HG03520 (cell line): ENCODE measurements around the gene CEP112.
"Not testable (repeated sequence)": the region's sequence is repeated elsewhere in the genome, so short reads cannot be mapped to it uniquely, and the experiment has no call there.

ENCODE experiments used
- ATAC-seq: cut with Tn5 transposase; IDR thresholded peaks from one replicate; pipeline ENCODE4 v1.9.1; 2021; ENCODE audit warnings: mild to moderate bottlenecking, moderate library complexity; ENCODE audit not compliant: unreplicated experiment

CEP112 gene

GRCh38 chr17:65745241-65745640, 446.7 kb downstream of the CEP112 start:
- no peak for ATAC-seq

DNA sequence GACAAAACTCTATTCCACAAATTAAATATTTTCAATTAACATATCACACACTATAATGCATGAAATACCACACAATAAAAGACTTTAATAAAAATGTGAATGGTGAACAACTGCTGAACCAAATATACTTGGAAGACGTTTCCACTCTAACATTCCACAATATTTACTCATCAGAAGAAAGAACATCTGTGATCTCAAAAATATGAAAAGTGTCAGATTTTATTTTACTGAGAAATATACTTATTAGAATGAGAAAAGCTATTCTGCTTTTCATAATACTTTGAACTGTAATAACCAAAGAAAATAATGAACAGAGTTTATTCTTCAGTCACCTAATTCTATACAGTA, 448.7 kb downstream of the CEP112 start:
- ATAC-seq: no peak

DNA sequence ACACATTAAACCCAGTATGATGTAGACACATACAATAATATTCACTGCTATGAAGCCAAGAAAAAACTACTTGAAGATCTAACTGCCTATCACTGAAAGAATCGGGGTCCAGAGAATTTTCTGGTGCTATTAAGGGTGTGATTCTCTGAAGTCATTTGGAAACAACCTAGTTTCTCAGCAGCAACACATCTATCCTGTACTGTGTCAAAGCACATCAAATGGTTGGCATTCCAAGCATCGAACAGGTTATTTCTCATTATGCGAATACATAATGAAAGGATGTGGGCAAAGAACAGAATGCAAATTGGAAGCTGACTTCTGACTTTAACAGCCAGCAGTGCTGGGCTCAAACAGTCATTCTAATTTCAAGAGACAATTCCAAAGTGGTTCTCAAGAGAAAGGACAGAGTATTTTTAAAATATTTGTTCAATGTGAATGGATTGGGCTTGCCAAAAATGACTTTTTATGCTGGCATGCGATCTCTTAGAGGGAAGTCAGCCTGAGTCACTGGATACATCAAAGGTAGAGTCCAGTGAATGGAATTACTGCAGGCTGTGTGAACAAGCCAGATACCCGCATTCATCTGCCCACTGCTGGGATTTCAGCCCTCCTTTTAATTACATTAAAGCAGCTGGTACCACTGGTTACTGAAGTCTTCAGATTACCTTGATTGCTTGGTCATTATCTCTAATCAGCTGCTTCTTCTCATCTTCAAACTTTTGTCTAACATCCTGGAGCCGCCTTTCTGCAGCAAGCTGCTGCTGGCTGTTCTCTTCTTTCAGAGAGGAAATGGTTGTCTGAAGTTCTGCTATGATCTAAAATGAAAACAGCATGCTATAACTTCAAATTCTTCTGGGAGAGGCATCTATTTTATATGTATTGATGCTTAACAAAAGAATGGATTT, 449.3 kb downstream of the CEP112 start:
- ATAC-seq: no peak

DNA sequence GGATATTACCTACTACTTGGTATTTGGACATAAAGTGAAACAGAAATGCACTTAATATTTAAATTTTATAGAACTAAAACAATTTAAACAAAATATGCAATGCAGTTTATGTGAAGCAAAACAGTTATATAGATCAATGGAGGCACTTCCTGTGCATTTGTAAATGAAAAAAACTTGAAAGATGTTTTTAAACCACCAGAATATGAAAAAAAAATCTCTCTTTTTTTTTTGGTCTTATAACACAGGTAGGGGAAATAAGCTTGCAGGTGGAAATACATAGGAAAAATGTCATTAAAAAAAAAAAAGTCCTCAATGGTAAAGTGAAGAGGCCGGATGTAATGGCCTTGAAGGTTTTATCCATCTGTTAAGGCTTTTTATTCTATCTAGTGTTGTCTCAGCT, 450.2 kb downstream of the CEP112 start:
- ATAC-seq: no peak

GRCh38 chr17:65739034-65739433, 452.9 kb downstream of the CEP112 start:
- ATAC-seq: no peak

- ATAC-seq: no peak
These were observed 454.5 kb downstream of the CEP112 start for GRCh38 chr17:65737451-65737850.

DNA sequence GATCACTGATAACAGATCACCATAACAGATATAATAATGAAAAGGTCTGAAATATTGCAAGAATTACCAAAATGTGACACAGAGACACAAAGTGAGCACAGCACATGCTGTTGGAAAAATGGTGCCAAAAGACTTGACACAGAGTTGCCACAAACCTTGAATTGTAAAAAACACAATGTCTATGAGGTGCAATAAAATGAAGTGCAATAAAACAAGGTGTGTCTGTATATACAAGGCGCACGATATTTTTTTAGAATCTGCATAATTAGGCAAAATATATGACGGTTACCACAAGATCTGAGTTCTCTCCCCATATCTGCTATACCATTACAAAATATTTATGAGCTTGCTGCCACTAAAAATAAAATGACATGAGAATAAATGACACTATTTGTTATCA, 458.6 kb downstream of the CEP112 start:
- ATAC-seq: no peak

GRCh38 chr17:65732667-65733066, 459.3 kb downstream of the CEP112 start:
- ATAC-seq: not testable (repeated sequence)

GRCh38 chr17:65730711-65731169, 461.2 kb downstream of the CEP112 start:
- no peak for ATAC-seq

- no peak for ATAC-seq
These were observed 462.7 kb downstream of the CEP112 start for GRCh38 chr17:65729207-65729606.

GRCh38 chr17:65727832-65728231, 464.1 kb downstream of the CEP112 start:
- no peak for ATAC-seq

- no peak for ATAC-seq
These were observed 464.7 kb downstream of the CEP112 start for GRCh38 chr17:65727246-65727645.

DNA sequence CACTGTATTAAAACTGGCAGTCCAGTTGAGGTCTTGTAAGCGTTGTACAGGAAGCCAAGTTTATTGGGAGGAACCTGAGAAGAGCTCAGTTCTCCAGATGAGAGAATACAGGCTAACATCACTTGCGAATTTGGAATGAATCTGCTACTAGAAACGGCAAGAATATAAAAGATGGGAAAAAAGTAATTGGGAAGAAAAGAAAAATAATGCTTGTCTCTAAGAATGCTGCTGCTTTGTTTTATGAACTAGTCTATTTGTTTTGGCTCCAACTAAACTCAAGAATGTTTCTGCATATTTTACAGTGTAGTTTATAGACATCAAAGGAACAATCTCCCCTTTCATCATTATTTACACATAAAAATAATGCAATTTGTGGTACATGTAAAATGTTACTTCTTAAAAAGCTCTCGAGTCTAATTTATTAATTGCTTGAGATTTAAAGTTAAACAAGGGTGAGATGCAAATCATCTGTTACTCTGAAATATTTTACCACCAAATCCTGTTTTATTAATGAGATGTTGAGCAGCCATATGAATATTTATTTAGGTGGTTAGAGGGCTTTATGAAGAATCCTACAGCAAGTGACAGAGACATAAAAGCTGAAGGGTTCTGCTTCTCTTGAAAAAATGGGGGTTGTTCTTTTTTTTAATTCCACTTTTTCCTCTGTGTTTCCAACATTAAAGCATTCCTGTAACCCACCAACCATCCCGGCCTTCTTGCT, 468.3 kb downstream of the CEP112 start:
- ATAC-seq: no peak

- ATAC-seq: no peak
These were observed 473.3 kb downstream of the CEP112 start for GRCh38 chr17:65718601-65719000.

- no peak for ATAC-seq
These were observed 479.3 kb downstream of the CEP112 start for GRCh38 chr17:65712383-65713267.

DNA sequence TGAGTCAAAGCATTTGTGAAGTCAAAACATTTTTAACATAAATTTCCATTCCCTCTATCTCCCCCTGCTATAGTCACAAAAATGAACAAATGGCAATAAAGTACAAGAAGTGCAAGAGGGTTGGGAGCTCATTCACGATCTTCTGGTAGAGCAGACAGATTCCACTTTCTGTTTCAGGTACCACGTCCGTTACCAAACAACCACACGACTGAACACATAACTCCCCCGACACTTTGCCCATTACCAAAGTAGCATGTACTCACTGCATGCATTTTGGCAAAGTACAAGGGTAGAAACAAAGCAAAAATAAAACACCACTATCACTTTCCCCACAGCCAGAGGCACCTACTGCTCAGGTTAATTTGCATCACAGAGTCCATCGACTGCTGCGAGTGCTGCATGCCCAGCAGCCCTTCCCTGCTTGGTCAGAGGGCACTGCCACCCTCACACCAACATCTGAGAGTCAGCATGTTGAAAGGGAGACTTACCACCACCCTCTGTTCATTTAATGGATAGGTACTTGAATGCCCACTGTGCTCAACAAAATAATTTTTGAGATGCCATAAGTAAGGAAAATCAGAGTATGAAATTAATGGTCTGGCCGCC, 480.2 kb downstream of the CEP112 start:
- no peak for ATAC-seq

GRCh38 chr17:65707780-65708179, 484.2 kb downstream of the CEP112 start:
- ATAC-seq: no peak

GRCh38 chr17:65704731-65705130, 487.2 kb downstream of the CEP112 start:
- ATAC-seq: no peak

GRCh38 chr17:65703891-65704290, 488.0 kb downstream of the CEP112 start:
- ATAC-seq: no peak

DNA sequence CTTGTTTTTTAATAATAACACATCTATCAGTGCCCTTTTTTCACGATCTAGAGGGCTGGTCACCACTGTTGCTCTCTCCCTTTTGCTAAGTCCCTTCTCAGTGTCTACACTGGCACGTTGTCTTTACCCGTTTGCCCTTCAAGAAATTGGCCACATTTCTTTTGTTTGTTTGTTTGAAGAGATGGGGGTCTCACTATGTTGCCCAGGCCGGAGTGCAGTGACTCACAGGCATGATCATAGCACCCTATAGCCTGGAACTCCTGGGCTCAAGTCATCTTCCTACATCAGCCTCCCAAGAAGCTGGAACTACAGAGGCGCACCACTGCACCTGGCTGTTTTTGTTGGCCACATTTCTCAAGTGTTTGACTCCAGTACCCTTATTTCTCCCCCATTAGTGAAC, 492.5 kb downstream of the CEP112 start:
- ATAC-seq: no peak
